ENCODE results near the gene CNGA3. TPM values are rescaled to one million over a fixed set of nuclear protein-coding genes. Genes with fewer than 3 reads are reported as not detected.

The CNGA3 gene
- total and polyA plus RNA-seq, 12 donors: 0.11 to 0.16 TPM; not detected in 10

- intact Hi-C loops (cut with DNase I): loop anchor here (1.0 to 10.0 kb wide), 9 partner anchors 390 to 683 kb away; partner anchors contain the start of genes TMEM131 (in 2 of the 10) and ZAP70 (in 1 of the 10)
Measured at GRCh38 chr2:98385050-98385699, 38.9 kb downstream of the CNGA3 start.

GRCh38 chr2:98387478-98387877 is 41.2 kb downstream of the CNGA3 start:
- ATAC-seq: no peak
- intact Hi-C loops (cut with DNase I): loop anchor here in 9 of 10 donors (5.0 to 10.0 kb wide), 7 partner anchors 393 to 685 kb away; partner anchors contain the start of genes TMEM131 (in 2 of the 9) and ZAP70 (in 1 of the 9)
- no peaks in the 10 kb centered on the region for H3K36me3 ChIP-seq

More at GRCh38 chr2:98385050-98385699, 38.9 kb downstream of the CNGA3 start:
- no peaks in the 10 kb centered on the region for H3K4me1 ChIP-seq
- DNase-seq (peak; percentile 65 to 73), ATAC-seq (peak; percentile 64 to 88 (median 83))
- no peak overlapping the region for H3K4me3 ChIP-seq
- no peaks in the 10 kb centered on the region for H3K36me3 ChIP-seq
- no peak overlapping the region for H3K27ac ChIP-seq
- TF ChIP-seq CTCF (IDR thresholded peaks at IDR 0.05): peak; percentile 68 to 96 (median 89)
- 9 to 11% methylated on average over 7 of the region's 7 CpGs for WGBS, 2 donors
- peaks cover 0 to 2% (median 0%) of the 10 kb centered on the region in 7 donors for H3K27me3 ChIP-seq
- no peaks in the 10 kb centered on the region for H3K9me3 ChIP-seq

DNA sequence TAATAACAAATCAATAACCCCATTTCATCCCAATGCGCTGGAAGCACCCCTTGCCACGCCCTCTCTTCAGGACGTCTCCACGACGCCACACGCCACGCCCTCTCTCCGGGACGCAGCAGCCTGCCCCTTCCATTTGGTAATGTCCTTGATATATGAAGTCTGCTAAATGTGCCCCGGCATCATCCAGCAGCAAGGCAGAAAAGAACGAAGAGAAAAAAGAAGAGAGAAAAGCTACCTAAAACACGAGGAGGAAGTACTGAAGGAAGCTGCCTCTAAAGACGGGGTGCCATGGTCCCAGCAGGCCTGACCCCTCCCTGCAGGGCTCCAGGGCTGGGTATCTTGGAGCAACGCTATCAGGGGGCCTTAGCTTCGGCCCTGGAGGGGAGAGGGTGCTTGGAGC is 41.8 kb downstream of the CNGA3 start:
- TF ChIP-seq CTCF (IDR thresholded peaks at IDR 0.05): no peak
- no peaks in the 10 kb centered on the region for H3K4me1 ChIP-seq
- intact Hi-C loops (cut with DNase I): loop anchor here in 9 of 10 donors (5.0 to 10.0 kb wide), 7 partner anchors 393 to 686 kb away; partner anchors contain the start of genes TMEM131 (in 2 of the 9) and ZAP70 (in 1 of the 9)
- H3K27ac ChIP-seq: no peak overlapping the region
- 84 to 88% methylated on average over 15 of the region's 15 CpGs for WGBS, 2 donors
- no peaks in the 10 kb centered on the region for H3K9me3 ChIP-seq
- ATAC-seq (no peak), DNase-seq (no peak)
- peaks cover 0 to 2% (median 0%) of the 10 kb centered on the region in 7 donors for H3K27me3 ChIP-seq
- H3K4me3 ChIP-seq: no peak overlapping the region
- no peaks in the 10 kb centered on the region for H3K36me3 ChIP-seq

More at GRCh38 chr2:98387478-98387877, 41.2 kb downstream of the CNGA3 start:
- peaks cover 0 to 2% (median 0%) of the 10 kb centered on the region in 7 donors for H3K27me3 ChIP-seq
- 86 to 89% methylated on average over 16 of the region's 16 CpGs for WGBS, 2 donors
- H3K27ac ChIP-seq: no peak overlapping the region
- no peak for TF ChIP-seq CTCF (IDR thresholded peaks at IDR 0.05)
- no peak for DNase-seq
- no peaks in the 10 kb centered on the region for H3K4me1 ChIP-seq
- no peaks in the 10 kb centered on the region for H3K9me3 ChIP-seq
- H3K4me3 ChIP-seq: no peak overlapping the region

GRCh38 chr2:98388601-98389250 is 42.5 kb downstream of the CNGA3 start:
- 86 to 91% methylated on average over 17 of the region's 17 CpGs for WGBS, 2 donors
- no peak overlapping the region for H3K4me3 ChIP-seq
- H3K4me1 ChIP-seq: no peaks in the 10 kb centered on the region
- intact Hi-C loops (cut with DNase I): loop anchor here in 9 of 10 donors (5.0 to 10.0 kb wide), 7 partner anchors 394 to 686 kb away; partner anchors contain the start of genes TMEM131 (in 2 of the 9) and ZAP70 (in 1 of the 9)
- H3K27ac ChIP-seq: no peak overlapping the region
- H3K27me3 ChIP-seq: peaks cover 0 to 2% (median 0%) of the 10 kb centered on the region in 7 donors
- no peak for TF ChIP-seq CTCF (IDR thresholded peaks at IDR 0.05)
- H3K9me3 ChIP-seq: no peaks in the 10 kb centered on the region
- ATAC-seq (no peak), DNase-seq (no peak)
- H3K36me3 ChIP-seq: no peaks in the 10 kb centered on the region
